ENCODE data around the gene CYB5R4. TPM values are rescaled to one million over a fixed set of nuclear protein-coding genes. Genes with fewer than 3 reads are reported as not detected.

CYB5R4 gene
- total RNA-seq, 1 experiment from 2014 or later: 24.0 TPM

DNA sequence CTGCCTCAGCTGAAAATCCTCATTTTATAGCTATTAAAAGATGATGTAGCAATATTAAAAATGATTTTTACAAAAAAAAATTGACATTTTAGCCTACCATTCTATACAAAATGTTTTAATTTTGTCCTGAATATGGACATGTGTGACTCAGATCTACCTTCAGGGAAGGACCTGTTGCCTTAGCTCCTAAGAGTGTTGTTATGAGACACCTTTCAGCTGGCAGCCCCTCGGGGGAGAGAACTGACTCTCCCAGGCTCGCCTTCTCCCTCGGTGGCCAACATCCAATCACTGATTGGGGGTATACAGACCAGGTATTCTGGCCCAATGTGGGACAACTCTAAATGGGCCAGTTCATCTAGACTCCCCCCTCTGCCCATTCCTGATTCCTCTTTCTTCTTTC, 141.6 kb downstream of the CYB5R4 start:
- Histone ChIP-seq H3K9ac (ENCODE audit: low read length) (no peak overlapping the region), H3K9me2 (ENCODE audit: insufficient read depth) (no peaks in the 10 kb centered on the region), H3K36me3 (ENCODE audit: control insufficient read depth in 1 of 2, insufficient read depth in 2 of 2, low read length in 2 of 2) (no peaks in the 10 kb centered on the region), H2AFZ (ENCODE audit: low read depth, low read length, poor library complexity, severe bottlenecking) (no peak overlapping the region), H3K4me2 (ENCODE audit: low read length) (no peak overlapping the region), H3K4me1 (ENCODE audit: control insufficient read depth in 1 of 2, insufficient read depth in 2 of 2, low read length in 2 of 2) (no peaks in the 10 kb centered on the region), H3K4me3 (replicated peaks in 1 of 2; ENCODE audit: low read depth in 1 of 2, low read length in 2 of 2) (no peak overlapping the region), H3K27ac (ENCODE audit: low read depth, low read length) (no peak overlapping the region), H3K79me2 (ENCODE audit: insufficient read depth, low read length) (no peaks in the 10 kb centered on the region), H3K27me3 (ENCODE audit: insufficient read depth, low read length) (no peaks in the 10 kb centered on the region), H3K9me3 (ENCODE audit: control insufficient read depth in 1 of 2, insufficient read depth in 1 of 2, low read depth in 1 of 2, low read length in 2 of 2) (no peaks in the 10 kb centered on the region), H4K20me1 (ENCODE audit: insufficient read depth) (no peaks in the 10 kb centered on the region)
- ChIA-PET POLR2A (no interaction called here), RAD21 (ENCODE audit: low non-redundant PET in 1 of 2, low total read pairs in 2 of 2, uncharacterized antibody in 2 of 2, unreplicated experiment in 2 of 2) (no interaction called here), CTCF (no interaction called here)
- ATAC-seq: no peak
- no peak for TF ChIP-seq ATF3 (IDR thresholded peaks at IDR 0.05)
- TF ChIP-seq FOSL1 (IDR thresholded peaks at IDR 0.05; ENCODE audit: low read depth): no peak
- no peak for TF ChIP-seq SP1 (IDR thresholded peaks at IDR 0.05; ENCODE audit: low read depth)
- TF ChIP-seq POLR2A (IDR thresholded peaks at IDR 0.05; ENCODE audit: borderline replicate concordance, extremely low read depth, insufficient read depth, insufficient read length): no peak
- TF ChIP-seq EGR1 (IDR thresholded peaks at IDR 0.05; ENCODE audit: low read depth): no peak
- no peak for TF ChIP-seq ELF1 (IDR thresholded peaks at IDR 0.05; ENCODE audit: borderline replicate concordance, low read depth)
- TF ChIP-seq EZH2 (IDR thresholded peaks at IDR 0.05): no peak
- no peak for TF ChIP-seq ZFX (IDR thresholded peaks at IDR 0.05)
- no peak for TF ChIP-seq SRF (IDR thresholded peaks at IDR 0.05; ENCODE audit: low read depth)
- no peak for TF ChIP-seq EZH2phosphoT487 (IDR thresholded peaks at IDR 0.05; ENCODE audit: borderline replicate concordance)
- TF ChIP-seq, protein P1, sequence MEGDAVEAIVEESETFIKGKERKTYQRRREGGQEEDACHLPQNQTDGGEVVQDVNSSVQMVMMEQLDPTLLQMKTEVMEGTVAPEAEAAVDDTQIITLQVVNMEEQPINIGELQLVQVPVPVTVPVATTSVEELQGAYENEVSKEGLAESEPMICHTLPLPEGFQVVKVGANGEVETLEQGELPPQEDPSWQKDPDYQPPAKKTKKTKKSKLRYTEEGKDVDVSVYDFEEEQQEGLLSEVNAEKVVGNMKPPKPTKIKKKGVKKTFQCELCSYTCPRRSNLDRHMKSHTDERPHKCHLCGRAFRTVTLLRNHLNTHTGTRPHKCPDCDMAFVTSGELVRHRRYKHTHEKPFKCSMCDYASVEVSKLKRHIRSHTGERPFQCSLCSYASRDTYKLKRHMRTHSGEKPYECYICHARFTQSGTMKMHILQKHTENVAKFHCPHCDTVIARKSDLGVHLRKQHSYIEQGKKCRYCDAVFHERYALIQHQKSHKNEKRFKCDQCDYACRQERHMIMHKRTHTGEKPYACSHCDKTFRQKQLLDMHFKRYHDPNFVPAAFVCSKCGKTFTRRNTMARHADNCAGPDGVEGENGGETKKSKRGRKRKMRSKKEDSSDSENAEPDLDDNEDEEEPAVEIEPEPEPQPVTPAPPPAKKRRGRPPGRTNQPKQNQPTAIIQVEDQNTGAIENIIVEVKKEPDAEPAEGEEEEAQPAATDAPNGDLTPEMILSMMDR (IDR thresholded peaks at IDR 0.05 in 2 of 3, conservative IDR thresholded peaks at IDR 0.05 in 1 of 3; ENCODE audit: borderline replicate concordance in 1 of 3, insufficient read depth in 1 of 3, low read depth in 2 of 3, low read length in 2 of 3): no peak
- TF ChIP-seq RAD21 (IDR thresholded peaks at IDR 0.05; ENCODE audit: low read depth): no peak
- no peak for TF ChIP-seq ZNF274 (IDR thresholded peaks at IDR 0.05; ENCODE audit: low read depth, low read length)
- TF ChIP-seq, protein P2, sequence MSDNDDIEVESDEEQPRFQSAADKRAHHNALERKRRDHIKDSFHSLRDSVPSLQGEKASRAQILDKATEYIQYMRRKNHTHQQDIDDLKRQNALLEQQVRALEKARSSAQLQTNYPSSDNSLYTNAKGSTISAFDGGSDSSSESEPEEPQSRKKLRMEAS (IDR thresholded peaks at IDR 0.05): no peak
- TF ChIP-seq SIN3A (IDR thresholded peaks at IDR 0.05; ENCODE audit: low read depth): no peak
- TF ChIP-seq JUND (IDR thresholded peaks at IDR 0.05): no peak
- no peak for TF ChIP-seq CEBPB (IDR thresholded peaks at IDR 0.05; ENCODE audit: low read depth)
- TF ChIP-seq CBX3 (IDR thresholded peaks at IDR 0.05; ENCODE audit: low read depth): no peak
- BruUV-seq (replicated peaks): no TSS peak
- no peak for DNase-seq (ENCODE audit: low read depth, low spot score)
- intact Hi-C loops (cut with micrococcal nuclease): no loop called here

Data from HCT116 (cell line).